HG03457 (cell line): Measurements from ENCODE around the gene CDIPT.
"Not testable (repeated sequence)": the region's sequence is repeated elsewhere in the genome, so short reads cannot be mapped to it uniquely, and the experiment has no call there.

Source experiments
- ATAC-seq: cut with Tn5 transposase; IDR thresholded peaks from one replicate; pipeline ENCODE4 v1.9.1; 2021; ENCODE audit warnings: moderate number of reproducible peaks; ENCODE audit not compliant: unreplicated experiment

The CDIPT gene

DNA sequence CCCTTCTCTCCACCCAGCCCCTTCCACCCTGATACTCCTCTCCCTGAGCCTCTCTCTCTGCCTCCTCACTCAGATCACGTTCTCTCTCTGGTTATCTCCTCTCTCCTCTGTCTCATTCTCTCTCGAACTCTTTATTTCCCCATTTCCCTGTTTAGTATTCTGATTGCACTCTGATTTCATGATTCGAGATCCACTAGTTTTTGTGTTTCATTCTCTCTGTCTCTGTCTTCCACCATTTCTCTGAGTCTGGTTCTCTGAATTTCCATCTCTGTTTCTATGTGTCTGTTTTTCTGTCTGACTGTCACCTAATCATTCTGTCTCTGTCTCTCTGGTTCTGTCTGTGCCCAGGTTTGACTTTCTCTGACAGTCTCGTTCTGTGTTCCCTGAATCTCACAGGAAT, 34.3 kb upstream of the CDIPT start:
- no peak for ATAC-seq

- no peak for ATAC-seq
Observed at GRCh38 chr16:29896841-29897240, 33.8 kb upstream of the CDIPT start.

- no peak for ATAC-seq
Observed at GRCh38 chr16:29894352-29894751, 31.3 kb upstream of the CDIPT start.

DNA sequence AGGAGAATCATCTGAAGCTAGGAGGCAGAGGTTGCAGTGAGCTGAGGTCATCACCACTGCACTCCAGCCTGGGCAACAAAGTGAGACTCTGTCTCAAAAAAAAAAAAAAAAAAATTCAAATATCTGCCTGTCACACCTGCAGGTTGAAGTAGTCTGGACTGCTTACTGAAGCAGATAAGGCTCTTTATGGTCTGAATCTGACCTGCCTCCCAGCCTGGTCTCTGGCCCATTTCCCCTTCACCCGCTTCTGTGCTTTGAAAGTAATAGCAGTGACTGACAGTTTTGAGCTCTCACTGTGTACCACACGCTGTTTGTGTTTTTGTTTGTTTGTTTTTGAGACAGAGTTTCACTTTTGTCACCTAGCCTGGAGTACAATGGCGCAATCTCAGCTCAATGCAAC, 30.5 kb upstream of the CDIPT start:
- ATAC-seq, result no peak

DNA sequence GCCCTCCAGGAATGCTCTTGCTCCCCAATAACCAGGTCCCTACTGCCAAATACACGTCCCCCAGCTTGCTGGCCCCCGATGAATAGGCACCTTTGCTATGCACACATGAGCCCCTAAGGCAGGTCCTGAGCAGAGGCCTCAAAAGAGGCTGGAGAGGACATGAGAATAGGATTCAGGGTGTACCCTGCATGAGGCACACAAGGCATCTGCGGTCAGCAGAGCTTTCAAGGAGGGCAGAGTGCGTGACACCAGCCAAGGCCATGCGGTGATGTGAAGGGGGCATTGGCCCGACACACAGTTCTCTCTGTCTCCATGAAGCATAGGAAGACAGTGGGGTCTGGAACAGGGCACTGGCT, 29.4 kb upstream of the CDIPT start:
- ATAC-seq, result no peak

DNA sequence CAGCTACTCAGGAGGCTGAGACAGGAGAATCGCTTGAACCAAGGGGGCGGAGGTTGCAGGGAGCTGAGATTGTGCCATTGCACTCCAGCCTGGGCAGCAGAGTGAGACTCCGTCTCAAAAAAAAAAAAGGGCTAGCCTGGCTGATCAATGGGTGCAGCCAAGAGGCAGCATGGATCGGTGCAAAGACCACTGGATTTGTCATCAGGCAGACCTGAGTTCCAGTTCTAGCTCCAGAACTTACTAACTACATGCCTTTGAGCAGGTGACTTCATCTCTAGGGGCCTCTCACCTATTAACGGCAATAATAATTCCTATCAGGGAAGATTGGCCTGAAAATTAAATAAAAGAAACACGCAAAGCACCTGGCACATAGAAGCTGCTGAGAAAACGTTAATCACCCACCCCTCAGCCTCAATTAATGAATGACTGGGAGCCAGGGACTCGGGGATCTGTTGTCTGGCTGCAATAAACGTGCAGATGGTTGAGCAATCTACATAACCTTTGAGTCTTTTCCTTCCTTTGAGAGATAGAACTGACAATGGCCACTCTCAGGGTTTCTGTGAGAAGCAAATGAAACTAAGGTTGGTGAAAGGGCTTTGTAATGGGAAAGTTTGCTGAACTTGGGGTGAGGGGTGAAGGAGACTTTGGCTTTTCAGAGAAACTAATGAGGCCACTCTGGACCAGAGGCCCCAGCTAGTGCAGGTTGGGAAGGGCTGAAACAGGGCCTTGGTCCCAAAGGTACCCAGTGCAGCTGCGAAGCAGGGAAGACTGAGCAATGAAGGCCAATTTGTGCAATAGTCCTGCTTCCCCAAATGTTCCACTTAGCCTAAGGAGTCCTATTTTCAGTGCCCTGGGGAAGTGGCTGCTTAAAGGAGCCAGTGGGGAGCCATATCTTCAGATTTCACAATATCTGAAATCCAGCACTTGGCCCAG, 28.8 kb upstream of the CDIPT start:
- ATAC-seq, result no peak

GRCh38 chr16:29889372-29889771, 26.3 kb upstream of the CDIPT start:
- ATAC-seq, result not testable (repeated sequence)

DNA sequence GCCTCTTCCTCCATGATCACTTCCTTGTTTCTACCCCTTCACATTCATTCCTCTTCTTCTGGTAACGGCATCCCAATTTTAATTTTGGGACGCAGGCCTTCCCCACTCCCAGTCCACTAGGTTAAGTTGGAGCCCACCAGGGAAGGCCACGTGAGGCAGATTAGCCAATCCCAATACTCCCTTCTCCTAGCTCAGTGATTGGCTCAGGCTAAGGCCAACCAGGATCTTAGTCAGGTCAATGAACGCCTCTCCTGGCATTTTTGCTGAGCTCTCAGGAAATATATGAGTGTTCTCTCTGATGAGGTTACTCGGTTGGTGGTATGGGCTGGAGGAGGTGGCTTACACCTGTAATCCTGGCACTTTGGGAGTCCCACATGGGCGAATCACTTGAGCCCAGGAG, 21.0 kb upstream of the CDIPT start:
- no peak for ATAC-seq

- no peak for ATAC-seq
Observed at GRCh38 chr16:29881050-29881449, 18.0 kb upstream of the CDIPT start.

- no peak for ATAC-seq
Observed at GRCh38 chr16:29878172-29878571, 15.1 kb upstream of the CDIPT start.

DNA sequence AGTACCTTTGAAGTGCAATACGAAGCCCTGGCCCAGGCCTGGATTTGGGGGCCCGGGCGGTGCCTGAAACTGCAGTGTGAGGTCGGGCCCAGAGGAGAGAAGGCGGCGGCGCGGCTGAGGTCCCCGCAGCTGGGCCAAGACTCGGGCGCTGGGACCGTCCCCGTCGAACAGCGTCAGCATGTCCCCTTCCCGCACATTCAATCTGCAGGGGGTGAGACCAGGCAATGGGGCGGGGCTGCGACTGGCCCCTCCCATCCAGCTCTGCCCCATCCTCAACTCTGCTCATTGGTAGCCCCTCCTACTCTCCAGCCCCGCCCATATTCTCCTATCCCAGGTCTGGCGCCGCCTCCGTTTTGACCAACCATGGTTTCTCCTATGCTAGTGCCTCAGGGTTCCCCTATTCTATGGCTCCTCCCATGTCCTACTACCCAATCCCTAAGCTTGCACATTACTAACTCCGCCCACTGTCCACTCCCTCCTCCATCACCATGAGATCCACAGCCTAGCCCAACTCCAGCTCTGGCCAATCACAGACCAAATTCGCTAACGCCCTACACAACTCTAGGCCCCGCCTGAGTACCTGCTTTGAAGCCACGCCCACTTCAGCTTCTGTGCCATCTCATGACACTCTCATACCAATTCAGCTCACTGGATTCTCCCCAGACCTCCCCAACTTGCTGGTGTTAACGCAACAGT, 14.4 kb upstream of the CDIPT start:
- no peak for ATAC-seq

DNA sequence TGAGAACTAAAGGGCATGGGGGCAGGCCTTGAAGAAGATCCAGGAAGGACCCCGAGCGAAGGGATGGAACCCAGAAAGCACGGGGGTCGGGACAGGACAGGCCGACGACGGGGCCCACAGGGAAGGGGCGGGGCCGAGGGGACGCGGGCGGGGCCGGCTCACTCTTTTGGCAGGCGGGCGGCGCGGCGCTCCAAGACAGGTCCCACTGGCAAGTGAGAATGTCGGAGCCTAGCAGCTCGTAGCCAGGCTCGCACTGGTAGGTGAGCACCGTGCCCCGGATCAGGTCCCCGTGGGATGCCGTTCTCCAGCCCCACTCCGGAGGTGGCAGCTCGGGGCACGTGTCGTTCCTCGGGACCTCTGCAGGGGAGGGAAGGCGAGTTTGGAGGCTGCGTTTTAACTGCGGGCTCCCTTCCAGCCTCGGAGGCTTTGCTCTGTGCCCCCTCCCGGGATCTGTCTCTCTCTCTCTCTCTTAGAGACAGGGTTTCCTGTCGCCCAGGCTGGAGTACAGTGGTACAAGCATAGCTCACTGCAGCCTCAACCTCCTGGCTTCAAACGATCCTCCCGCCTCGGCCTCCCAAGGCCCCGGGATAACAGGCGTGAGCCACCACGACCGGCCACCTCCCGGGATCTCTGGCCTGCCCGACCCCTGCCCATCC, 13.7 kb upstream of the CDIPT start:
- no peak for ATAC-seq

DNA sequence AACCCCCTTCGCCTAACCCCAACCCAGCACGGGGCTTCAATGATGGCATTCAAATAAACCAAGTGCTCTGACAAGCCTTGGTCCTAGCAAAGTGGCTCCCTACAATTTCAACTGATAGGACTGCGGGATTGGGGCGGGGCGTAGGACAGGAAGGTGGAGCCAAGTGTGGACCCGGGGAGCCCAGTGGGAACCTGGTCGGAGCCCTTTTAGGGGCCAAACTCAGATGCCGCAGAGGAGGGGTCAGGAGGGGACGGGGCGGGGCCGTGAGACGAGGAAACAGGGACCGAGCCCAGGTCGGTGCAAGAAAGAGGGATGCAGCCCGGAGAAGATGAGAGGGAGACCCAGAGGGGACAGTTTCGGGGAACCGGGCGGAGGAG, 13.2 kb upstream of the CDIPT start:
- ATAC-seq, result no peak

DNA sequence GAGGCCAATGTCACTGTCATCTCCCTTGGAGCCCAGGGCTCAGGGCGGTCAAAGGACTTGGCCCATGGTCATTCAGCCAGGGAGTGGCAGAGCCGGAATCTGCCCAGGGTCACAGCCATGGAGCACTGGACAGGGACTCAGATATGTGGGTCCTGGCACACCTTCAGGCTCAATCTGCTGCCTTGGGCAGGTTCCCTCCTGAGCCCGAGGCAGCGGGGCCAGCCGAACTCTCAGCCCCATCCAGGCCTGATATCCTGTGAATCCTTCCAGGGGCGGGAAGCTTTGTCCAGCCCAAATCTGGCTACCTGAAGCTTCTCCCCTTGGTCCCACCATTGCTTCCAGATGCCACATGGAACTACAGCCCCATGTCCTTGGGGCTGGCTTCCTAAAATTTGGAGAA, 12.2 kb upstream of the CDIPT start:
- no peak for ATAC-seq

GRCh38 chr16:29873319-29873718, 10.3 kb upstream of the CDIPT start:
- ATAC-seq, result no peak

GRCh38 chr16:29871822-29872546, 9.0 kb upstream of the CDIPT start:
- ATAC-seq, result no peak

DNA sequence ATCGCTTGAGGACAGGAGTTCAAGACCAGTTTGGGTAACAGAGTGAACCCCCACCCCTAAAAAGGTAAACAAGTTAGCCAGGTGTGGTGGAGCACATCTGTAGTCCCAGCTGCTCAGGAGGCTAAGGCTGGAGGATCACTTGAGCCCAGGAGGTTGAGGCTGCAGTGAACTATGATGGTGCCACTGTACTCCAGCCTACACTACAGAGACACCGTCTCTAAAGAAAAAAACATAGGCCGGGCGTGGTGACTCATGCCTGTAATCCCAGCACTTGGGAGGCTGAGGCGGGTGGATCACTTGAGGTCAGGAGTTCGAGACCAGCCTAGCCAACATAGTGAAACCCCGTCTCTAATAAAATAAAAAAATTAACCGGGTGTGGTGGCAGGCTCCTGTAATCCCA, 6.0 kb upstream of the CDIPT start:
- not testable (repeated sequence) for ATAC-seq

GRCh38 chr16:29868396-29869009, 5.5 kb upstream of the CDIPT start:
- ATAC-seq, result no peak

GRCh38 chr16:29864205-29864604, 1.2 kb upstream of the CDIPT start:
- no peak for ATAC-seq

DNA sequence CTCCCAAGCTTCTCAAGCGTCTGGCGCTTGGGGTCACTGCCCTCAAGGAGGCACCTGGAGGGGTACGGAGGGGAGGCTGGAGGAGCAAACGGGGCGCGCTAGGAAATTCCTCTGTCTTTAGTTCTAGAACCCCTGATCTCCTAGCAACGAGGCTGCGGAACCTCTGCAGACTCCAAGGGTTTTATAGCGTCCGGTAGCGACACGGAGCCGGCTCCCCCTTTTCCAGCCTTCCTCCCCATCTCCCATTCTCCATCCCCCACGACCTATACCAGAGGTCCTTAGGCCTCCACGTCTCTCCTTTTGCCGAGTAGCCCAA, 601 bp upstream of the CDIPT start:
- no peak for ATAC-seq

DNA sequence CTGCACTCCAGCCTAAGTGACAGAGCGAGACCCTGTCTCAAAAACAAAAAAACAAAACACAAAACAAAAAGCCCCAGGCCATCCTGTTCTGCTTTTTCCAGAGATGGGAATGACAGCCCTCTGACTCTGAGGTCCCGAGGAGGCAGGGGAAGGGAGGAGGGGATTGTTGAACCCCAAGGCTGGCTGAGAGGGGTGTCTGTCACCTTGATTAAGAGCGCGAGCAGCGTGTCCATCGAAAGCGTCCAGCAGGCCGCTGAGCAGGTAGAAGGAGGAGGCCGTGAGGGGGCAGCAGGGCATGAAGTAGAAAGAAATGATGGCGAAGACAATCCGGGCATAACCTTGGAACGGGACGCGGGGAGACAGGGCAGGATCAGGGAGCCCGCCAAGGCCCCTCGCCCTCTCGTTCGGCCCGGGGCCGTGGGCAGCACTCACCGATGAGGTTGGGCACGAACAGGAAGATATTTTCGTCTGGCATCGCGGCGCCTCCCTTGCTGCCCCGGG, 593 bp downstream of the CDIPT start:
- ATAC-seq, result no peak
